T-helper 2 cell (primary cell): ENCODE results near the gene SCLT1.

Experiments
- DNase-seq, 5 experiments: peaks; one replicate each; pipeline versions ENCODE4 v3.0.0 to v3.0.0-alpha.2; 2012 to 2022

The SCLT1 gene

DNA sequence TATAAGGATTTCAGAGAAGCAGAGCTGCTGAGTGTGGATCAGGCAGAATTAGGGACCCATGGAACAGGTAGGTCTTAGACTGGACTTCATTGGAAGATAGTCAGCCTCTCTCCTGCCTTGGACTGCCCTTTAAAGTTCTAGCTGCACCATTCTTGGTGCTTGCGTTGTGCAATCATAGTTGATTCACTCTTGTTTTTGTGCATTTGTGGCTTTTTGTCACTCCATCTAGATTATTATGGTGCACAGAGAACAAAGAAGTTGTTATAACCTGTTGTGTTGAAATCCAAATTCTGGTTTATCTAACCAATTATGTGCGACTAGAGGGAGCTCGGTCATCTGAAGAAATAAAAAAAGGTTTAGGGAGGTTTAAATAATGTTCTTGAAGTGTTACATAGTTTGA is 224.6 kb downstream of the SCLT1 start:
- DNase-seq = no peak

DNA sequence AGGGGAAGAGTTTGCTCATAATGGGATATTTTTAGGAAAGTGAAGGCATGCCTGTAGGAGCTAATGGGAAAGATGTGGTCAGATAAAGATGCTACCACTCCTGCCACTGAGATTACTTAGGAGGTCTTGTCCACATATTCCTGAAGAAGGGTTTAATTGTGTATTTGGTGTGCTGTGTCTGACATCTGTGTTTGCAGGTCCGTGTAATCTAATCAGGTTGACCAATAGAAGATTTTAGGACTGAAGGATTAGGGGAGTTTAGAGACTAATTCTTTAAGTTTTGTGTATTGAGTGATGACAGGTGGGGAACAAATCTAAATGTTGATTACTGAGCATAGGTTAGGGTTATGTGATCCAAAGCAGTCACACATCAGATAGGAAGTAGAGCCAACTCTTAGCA is 226.6 kb downstream of the SCLT1 start:
- no peak for DNase-seq

GRCh38 chr4:128866269-128866668 is 227.1 kb downstream of the SCLT1 start:
- no peak for DNase-seq

- no peak for DNase-seq
Observed at GRCh38 chr4:128865132-128865531, 228.2 kb downstream of the SCLT1 start.

GRCh38 chr4:128863312-128864075 is 229.8 kb downstream of the SCLT1 start:
- peak; percentile 37 to 63 (median 48) for DNase-seq

DNA sequence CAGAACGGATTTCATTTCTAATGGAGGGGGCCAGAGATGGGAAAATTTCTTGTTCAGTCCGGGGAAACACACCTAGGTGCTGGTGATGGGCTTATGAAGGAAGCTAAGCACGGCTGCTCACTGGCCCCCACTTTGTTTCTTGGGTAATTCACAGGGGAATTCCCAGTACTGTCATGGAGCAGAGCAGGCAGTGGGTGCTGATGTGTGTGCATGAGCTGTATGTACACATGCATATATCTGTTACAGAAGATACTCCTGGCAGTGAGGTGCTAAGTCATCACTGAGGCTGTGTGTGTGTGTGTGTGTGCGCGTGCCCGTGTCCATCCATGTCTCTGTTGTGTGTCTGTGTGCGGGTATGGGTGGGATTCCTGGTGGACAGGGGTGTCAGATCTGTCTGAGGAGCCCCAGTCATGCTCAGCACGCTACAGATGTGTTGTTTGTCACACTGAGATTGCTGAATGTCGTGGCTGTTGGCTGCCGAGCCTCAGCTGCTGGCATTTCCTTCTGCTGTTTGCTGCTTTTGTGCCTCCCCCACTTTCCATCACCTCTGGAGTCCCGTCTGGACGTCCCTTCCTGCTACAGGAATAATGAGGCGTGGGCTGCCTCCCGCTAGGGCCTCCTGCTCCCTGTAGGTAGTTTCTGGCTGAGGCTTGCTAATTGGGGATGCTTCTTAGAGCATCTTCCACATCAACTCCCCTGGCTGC is 230.6 kb downstream of the SCLT1 start:
- peak in 4 of 5 experiments; percentile 19 to 60 (median 24) for DNase-seq

GRCh38 chr4:128861856-128862518 is 231.4 kb downstream of the SCLT1 start:
- peak in 2 of 5 experiments; percentile 4 to 38 for DNase-seq

DNA sequence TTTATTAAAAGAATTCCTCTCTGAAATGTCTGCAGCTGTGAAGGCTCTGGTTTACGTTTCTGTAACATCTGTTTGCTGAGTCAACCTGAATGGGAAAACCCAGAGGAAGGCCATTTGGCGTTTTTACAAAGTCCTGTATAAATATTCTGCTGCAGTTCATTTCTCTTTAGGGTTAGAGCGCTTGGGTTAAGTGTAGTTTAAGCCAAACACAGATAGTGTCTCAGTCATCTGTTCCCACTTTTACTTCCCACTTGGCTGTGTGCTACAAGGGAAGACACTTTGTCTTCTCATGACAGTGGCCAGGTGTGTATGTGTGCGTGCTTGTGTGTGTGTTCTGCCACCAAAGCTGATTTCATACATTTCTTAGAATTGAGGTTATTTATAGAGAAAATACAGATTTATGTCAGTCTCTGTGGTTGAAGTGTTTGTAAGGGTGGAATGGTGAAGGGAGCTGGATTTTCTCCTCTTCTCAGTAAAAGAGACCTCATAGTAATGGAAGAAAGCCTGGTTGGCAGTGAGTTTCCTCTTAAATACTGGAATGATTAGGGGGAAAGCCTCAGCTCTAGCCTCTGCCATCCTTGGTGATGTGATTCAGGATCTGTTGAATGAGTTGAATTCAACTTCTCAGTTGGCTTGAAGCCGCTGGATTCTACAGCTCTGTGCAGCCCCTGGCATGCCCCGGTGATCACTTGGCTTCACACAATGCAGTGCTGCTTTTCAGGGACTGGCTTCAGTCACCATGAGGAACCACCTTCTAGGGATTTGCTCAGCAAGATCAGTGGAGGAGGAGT is 233.3 kb downstream of the SCLT1 start:
- peak in 1 of 5 experiments; percentile 36 for DNase-seq

DNA sequence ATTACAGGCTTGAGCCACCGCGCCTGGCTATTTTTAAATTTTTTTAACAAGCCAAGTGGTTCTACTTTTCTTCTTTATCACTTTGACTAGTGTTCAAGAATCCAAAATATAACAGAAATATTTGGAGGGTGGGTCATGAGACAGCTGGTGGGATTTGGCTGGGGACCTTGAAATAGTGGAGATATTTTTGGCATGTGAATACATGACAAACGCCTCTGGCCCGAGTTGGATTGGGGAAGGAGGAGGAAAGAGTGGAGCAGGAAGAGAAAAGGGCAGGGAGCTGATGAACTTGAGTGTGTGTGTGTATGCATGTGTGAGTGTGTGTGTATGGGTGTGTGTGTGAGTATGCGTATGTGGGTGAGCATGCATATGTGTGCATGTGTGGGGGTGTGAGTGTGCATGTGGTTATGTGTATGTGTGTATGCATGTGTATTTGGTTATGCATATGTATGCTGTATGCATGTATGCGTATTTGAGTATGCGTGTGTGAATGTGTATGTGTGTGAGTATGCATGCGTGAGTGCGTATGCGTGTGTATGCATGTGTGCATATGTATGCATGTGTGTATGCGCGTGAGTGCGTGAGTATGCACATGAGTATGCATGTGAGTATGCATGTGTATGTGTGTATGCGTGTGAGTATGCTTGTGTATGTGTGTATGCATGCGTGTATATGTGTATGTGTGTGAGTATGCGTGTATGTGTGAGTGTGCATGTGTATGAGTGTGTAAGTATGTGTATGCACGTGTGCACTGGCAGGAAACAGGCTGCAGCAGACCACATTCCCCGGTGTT is 234.3 kb downstream of the SCLT1 start:
- DNase-seq = peak in 1 of 5 experiments; percentile 21

- DNase-seq = no peak
Observed at GRCh38 chr4:128856246-128856645, 237.1 kb downstream of the SCLT1 start.

DNA sequence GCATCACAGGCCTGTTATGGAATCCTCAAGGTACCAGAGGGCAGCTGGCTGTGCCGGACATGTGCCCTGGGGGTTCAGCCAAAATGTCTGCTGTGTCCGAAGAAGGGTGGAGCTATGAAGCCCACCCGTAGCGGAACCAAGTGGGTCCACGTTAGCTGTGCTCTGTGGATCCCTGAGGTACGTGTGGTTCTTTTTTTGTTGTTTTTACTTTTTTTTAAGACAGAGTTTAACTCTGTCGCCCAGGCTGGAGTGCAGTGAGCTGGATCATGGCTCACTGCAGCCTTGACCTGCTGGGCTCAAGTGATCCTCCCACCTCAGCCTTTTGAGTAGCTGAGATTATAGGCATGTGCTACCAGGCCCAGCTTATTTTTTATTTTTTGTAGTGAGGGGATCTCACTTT is 237.7 kb downstream of the SCLT1 start:
- DNase-seq = no peak

GRCh38 chr4:128854433-128854832 is 238.9 kb downstream of the SCLT1 start:
- DNase-seq = peak in 2 of 5 experiments; percentile 53 to 88

DNA sequence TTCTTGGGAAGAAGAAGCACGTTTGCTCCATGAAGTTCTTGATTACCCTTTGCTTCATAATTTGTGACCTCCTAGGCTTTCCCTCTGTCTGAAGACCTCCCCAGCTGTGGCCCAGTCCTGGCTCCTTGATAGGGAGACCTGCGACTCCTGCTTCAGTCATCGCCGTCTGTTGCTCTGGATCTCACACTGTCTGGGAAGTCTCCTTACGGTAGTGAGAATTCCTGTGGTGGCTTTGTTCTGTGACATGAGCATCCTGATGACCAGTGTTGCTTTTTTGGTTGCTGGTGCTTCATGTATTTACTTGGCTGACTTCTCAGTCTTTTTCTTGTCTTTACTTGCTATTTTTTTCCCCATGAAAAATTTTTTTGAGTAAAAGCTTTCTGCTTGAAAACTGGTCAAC is 239.6 kb downstream of the SCLT1 start:
- DNase-seq = no peak

DNA sequence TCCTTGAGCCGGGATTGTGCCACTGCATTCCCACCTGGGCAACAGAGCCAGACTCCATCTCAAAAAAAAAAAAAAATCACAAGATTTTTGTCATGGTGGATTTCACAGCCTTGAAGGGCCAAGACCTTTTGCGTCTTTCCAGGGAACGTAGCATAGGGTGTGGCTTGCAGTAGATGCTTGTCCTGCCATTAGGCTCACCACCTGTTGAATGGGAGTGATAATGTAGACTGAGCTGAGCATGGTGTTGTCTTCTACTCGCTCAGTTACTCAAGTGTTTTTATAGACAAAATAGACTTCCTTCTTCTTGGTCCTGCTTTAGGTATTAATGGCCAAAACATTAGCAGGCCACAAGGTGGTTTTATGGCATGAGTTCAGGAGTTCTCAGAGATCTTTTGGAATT is 243.1 kb downstream of the SCLT1 start:
- no peak for DNase-seq

DNA sequence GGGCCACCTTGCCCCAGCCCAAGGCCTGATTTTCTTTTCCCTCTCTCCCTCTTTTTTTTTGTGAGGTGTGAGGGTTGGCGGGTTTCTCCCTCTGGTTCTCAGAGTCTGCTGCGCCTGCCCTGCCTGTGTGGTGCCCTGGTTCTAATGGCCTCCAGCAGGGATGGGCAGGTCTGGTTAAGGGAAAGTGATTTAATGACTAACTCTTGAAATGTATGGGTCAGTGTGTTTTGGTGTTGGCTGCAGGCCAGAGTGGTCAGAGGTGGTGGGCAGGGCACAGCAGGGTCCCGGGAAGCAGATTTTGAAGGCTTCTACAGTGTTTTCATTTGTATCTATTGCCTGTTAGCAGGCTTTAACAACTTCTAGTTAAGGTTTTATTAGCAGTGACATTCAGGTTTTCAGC is 244.9 kb downstream of the SCLT1 start:
- no peak for DNase-seq

DNA sequence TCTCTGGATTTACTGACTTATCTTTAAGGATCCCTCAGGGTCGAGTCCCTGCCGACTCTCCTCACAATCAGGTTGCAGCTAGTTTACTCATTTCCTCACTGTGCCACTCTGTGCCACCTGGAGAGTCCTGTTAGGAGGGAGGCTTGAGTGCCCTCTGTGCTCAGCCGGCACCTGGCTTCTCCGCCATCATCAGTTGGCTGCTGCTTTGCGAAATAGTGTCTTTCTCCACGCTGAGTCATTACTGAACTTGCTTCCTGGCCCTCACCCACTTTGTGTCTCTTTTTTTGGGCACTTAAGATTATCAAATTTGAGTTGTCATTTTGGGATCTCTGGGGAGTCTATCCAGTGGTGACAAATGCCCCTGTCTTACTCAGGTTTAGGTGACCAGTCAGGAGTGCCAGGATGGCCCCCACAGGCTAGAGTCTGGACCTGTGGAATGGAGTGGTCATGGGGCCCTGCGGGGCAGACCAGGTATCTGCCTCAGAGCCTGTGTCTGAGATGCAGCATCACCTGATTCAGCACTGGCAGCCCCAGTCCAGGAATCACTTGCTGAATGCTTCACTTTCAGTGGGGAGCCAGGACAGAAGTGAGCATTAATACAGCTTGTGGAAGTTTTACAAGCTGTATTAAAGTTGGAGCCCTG is 246.1 kb downstream of the SCLT1 start:
- no peak for DNase-seq

DNA sequence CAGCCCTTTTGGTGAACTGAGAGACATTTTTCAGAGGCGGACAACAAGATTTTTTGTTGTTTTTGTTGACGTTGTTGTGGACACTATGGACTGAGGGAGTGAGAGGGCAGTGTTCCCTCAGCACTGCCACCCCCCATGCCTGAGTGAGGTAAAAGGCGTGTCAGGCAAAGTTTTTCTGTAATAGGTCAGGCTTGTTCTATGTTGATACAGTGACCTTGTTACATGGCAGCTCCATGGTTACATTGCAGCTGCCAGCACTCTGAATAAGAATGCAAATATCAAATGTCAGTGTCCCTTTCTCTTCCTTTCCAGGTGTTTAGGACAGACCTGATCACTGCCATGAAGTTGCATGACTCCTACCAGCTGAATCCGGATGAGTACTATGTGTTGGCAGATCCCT is 247.3 kb downstream of the SCLT1 start:
- DNase-seq = no peak

DNA sequence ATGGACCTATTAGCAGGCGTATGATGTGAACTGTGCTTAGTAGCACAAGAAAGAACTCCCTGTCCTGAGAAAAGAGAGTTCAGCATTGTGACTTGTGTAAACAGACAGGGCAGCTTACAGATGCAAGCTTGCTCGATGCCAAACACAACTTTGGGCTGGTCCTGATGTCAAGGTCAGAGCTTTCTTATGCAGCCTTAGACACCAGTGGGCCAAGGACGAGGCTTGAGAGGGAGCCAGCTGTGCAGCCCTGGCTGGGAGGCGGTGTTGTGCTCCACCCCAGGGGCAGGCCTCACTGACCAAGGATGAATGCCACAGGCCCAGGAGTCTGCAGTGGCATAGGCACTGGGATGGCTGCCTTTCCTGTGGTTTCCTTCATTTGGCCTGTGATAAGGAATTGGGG is 248.4 kb downstream of the SCLT1 start:
- no peak for DNase-seq

- DNase-seq = no peak
Observed at GRCh38 chr4:128841402-128841801, 251.9 kb downstream of the SCLT1 start.

- no peak for DNase-seq
Observed at GRCh38 chr4:128840711-128841318, 252.5 kb downstream of the SCLT1 start.

- DNase-seq = no peak
Observed at GRCh38 chr4:128837679-128838078, 255.7 kb downstream of the SCLT1 start.
